K562 (cell line): ENCODE results near the gene AQP2. TPM values are rescaled to one million over a fixed set of nuclear protein-coding genes. Genes with fewer than 3 reads are reported as not detected.

Experiments used
- ATAC-seq: fragments of 200-7000 bp; cut with Tn5 transposase; 3 replicates; pipeline ENCODE4 v1.9.1; 2020; ENCODE audit warnings: moderate library complexity
- BruUV-seq: library from RNA; stranded (reverse); fragments of 400-500 nt; replicated peaks from 2 replicates; lab custom pipeline; 2021; lab: Mats Ljungman, UMichigan
- CTCF ChIA-PET: fragments of 300-600 bp; formaldehyde crosslinking; extraction: SDS; loops from one replicate; lab custom pipeline; 2021; ENCODE audit warnings: low intra/inter-chr PET ratio; lab: Yijun Ruan, JAX
- POLR2A ChIA-PET: fragments of 300-600, 350-650 bp; sonication (Branson Sonifier 250); formaldehyde crosslinking; extraction: SDS; loops from one replicate; lab custom pipeline; 2021; ENCODE audit warnings: antibody characterized with exemption, inconsistent platforms; lab: Yijun Ruan, JAX
- DNase-seq, 4 experiments: peaks; one replicate each; pipeline versions ENCODE4 v3.0.0 to v3.0.0-alpha.2; 2011 to 2018; ENCODE audit warnings: low spot score in 3 of 4, mixed read lengths in 3 of 4; ENCODE audit errors: extremely low read depth in 1 of 4
- FAIRE-seq: peaks from 2 replicates; lab custom pipeline; 2011; peaks lifted over from hg19 to GRCh38; lab: Jason Lieb, UNC
- H2AFZ ChIP-seq: 2 replicates; pipeline ENCODE4 v1.6.0; 2011; ENCODE audit warnings: low read depth, low read length, control low read depth, inconsistent platforms
- H3K27ac ChIP-seq: fragments of 200-600 bp; 3 replicates; pipeline ENCODE4 v1.8.0; 2011; ENCODE audit warnings: low read depth, mild to moderate bottlenecking, control low read depth, inconsistent platforms, low read length, moderate library complexity, mixed read lengths; ENCODE audit errors: extremely low read depth
- H3K27me3 ChIP-seq, 2 experiments: fragments of 300-600 bp in 1 of 2; 2 replicates in 1 of 2; 3 replicates in 1 of 2; pipeline versions ENCODE4 v1.6.0 to v1.8.0; 2011; ENCODE audit warnings: inconsistent platforms in 2 of 2, low read length in 2 of 2, mild to moderate bottlenecking in 1 of 2, mixed read lengths in 1 of 2, moderate library complexity in 1 of 2; ENCODE audit not compliant: control insufficient read depth in 2 of 2, insufficient read depth in 2 of 2
- H3K36me3 ChIP-seq: fragments of 300-600 bp; 3 replicates; pipeline ENCODE4 v1.8.0; 2011; ENCODE audit warnings: mild to moderate bottlenecking, low read length, inconsistent platforms; ENCODE audit not compliant: control insufficient read depth, insufficient read depth
- H3K4me1 ChIP-seq, 2 experiments: fragments of 200-600 bp in 1 of 2; replicated peaks in 1 of 2; 2 replicates in 1 of 2; 3 replicates in 1 of 2; pipeline versions ENCODE4 v1.5.1 to v1.8.0; 2011; ENCODE audit warnings: inconsistent platforms in 2 of 2, low read length in 2 of 2, mild to moderate bottlenecking in 1 of 2, mixed read lengths in 1 of 2, moderate library complexity in 1 of 2; ENCODE audit not compliant: control insufficient read depth in 2 of 2, insufficient read depth in 2 of 2
- H3K4me2 ChIP-seq: 2 replicates; pipeline ENCODE4 v1.6.1; 2011; ENCODE audit warnings: low read length, control low read depth, inconsistent platforms, mixed read lengths; ENCODE audit not compliant: insufficient read depth
- H3K4me3 ChIP-seq: fragments of 200-600 bp; sonication (generic), shearing (Covaris generic); 2 replicates; pipeline ENCODE4 v1.5.1; 2016; ENCODE audit warnings: control low read depth, inconsistent platforms
- H3K79me2 ChIP-seq: fragments of 200-600 bp; 3 replicates; pipeline ENCODE4 v1.8.0; 2011; ENCODE audit warnings: low read length, inconsistent platforms; ENCODE audit not compliant: control insufficient read depth, insufficient read depth
- H3K9ac ChIP-seq, 2 experiments: 2 replicates each; pipeline versions ENCODE4 v1.6.0 to v1.6.1; 2011; ENCODE audit warnings: low read depth in 2 of 2, low read length in 2 of 2, control low read depth in 1 of 2, inconsistent platforms in 1 of 2, mild to moderate bottlenecking in 1 of 2, mixed read lengths in 1 of 2; ENCODE audit not compliant: insufficient read depth in 1 of 2
- H3K9me1 ChIP-seq: one replicate; pipeline ENCODE4 v1.6.0; 2011; ENCODE audit warnings: inconsistent platforms, mild to moderate bottlenecking, low read length, moderate library complexity; ENCODE audit not compliant: control insufficient read depth, insufficient read depth
- H3K9me3 ChIP-seq: replicated peaks from 2 replicates; pipeline ENCODE4 v1.5.1; 2011; ENCODE audit warnings: low read depth, low read length, inconsistent platforms; ENCODE audit not compliant: control insufficient read depth, insufficient read depth
- H4K20me1 ChIP-seq: replicated peaks from 2 replicates; pipeline ENCODE4 v1.6.1; 2011; ENCODE audit warnings: low read length, inconsistent platforms, mixed read lengths; ENCODE audit not compliant: control insufficient read depth, insufficient read depth
- CCNT2 ChIP-seq: IDR thresholded peaks from 2 replicates; pipeline ENCODE4 v1.6.1; 2011; ENCODE audit warnings: borderline replicate concordance, low read depth, mild to moderate bottlenecking, moderate library complexity, mixed read lengths, low read length; ENCODE audit not compliant: insufficient read length; ENCODE audit errors: extremely low read depth
- CTCF ChIP-seq, 3 experiments: IDR thresholded peaks in 2 of 3; conservative IDR thresholded peaks in 1 of 3; 2 replicates each; pipeline ENCODE4 v1.5.1; 2011 to 2012; ENCODE audit warnings: low read length in 3 of 3, mild to moderate bottlenecking in 3 of 3, control low read depth in 2 of 3, improper control_type of control experiment in 1 of 3, inconsistent platforms in 1 of 3, low read depth in 1 of 3, mixed read lengths in 1 of 3, moderate library complexity in 1 of 3; ENCODE audit not compliant: insufficient read depth in 2 of 3
- KLF10 ChIP-seq: fragments of 250-450 bp; sonication (Bioruptor Pico); IDR thresholded peaks from 2 replicates; pipeline ENCODE4 v1.6.1; 2021; ENCODE audit warnings: matching md5 sums
- PRPF4 ChIP-seq: fragments of 200-400 bp; formaldehyde crosslinking; IDR thresholded peaks from one replicate; pipeline ENCODE4 v1.6.1; 2017; ENCODE audit warnings: low read length, low read depth, mild to moderate bottlenecking; ENCODE audit not compliant: insufficient read depth, poor library complexity, severe bottlenecking
- TAF15 ChIP-seq: fragments of 200-400 bp; formaldehyde crosslinking; IDR thresholded peaks from 2 replicates; pipeline ENCODE4 v1.6.1; 2017; ENCODE audit warnings: mild to moderate bottlenecking, low read depth, low read length, moderate library complexity
- ZNF217 ChIP-seq: sonication (generic); formaldehyde crosslinking; IDR thresholded peaks from 2 replicates; pipeline ENCODE4 v1.8.0; 2022; ENCODE audit warnings: mild to moderate bottlenecking, missing genetic modification reagents
- ZNF384 ChIP-seq: IDR thresholded peaks from 2 replicates; pipeline ENCODE4 v1.6.1; 2012; ENCODE audit warnings: low read depth, low read length, improper control_type of control experiment
- WGBS: fragments of 100-300 bp; shearing (Covaris generic); methylation state at CpG from one replicate; pipeline ENCODE4 v1.1.6; 2016; ENCODE audit warnings: low coverage, mixed read lengths; ENCODE audit not compliant: insufficient coverage; ENCODE audit errors: missing lambda C conversion rate; 5-methylcytosine and 5-hydroxymethylcytosine counted together
- in situ Hi-C: fragments of 300-500 bp; cut with MboI; formaldehyde crosslinking; loops from 4 replicates; pipeline ENCODE4 v1.15.0; 2018; ENCODE audit warnings: inconsistent platforms, mixed read lengths
- intact Hi-C: fragments of 100-400 bp; cut with micrococcal nuclease; formaldehyde crosslinking; loops from 2 replicates; pipeline ENCODE4 v1.14.2; 2022
- polyA plus RNA-seq, 8 experiments: library from polyadenylated mRNA; depleted of rRNA in 4 of 8; stranded (reverse) in 5 of 8; unstranded in 3 of 8; fragments of >200 nt; fragmentation: Nextera tagmentation in 2 of 8; fragmentation: Illumina TruSeq in 1 of 8; extraction: Ambion mirVana in 2 of 8; extraction: Trizol in 1 of 8; gene quantifications; 2 replicates each; pipeline versions ENCODE4 v1.2.1 to v1.2.3, GENCODE V29; 2011 to 2014; ENCODE audit warnings: inconsistent platforms in 1 of 8, missing spikeins in 1 of 8
- total RNA-seq, 7 experiments: library from RNA; depleted of rRNA in 6 of 7; stranded (reverse); fragments of >200 nt in 6 of 7; fragmentation: Illumina TruSeq in 2 of 7; extraction: Trizol in 2 of 7; gene quantifications; 2 replicates each; pipeline versions ENCODE4 v1.2.1 to v1.2.3, GENCODE V29; 2011 to 2021; ENCODE audit warnings: low replicate concordance in 1 of 7

The AQP2 gene
- total and polyA plus RNA-seq, 9 of the 15 experiments (the other 6 are each of a cell fraction or from before 2014, with no cell fraction given) = not detected

DNA sequence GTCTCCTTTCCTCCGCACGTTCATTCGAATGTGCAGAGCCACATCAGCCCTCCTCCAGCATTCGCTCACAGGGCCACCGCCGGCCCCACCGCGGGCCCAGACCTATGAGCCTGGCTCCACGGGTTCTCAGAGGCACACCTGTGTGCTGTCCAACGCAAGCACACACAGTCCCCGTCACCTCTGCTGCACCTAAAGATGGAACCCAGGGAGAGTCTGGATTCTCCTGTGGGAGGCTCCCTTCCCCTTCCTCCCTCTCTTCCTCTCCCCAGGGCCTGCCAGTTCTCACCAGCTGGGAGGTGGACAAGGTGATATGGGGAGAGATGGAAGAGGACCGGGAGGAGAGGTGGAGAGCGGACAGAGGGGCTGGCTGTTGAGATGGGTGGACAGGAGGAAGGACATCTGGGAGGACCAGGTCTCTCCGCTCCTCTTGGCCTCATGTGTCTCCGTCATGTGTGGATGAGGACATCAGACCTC, 17.3 kb downstream of the AQP2 start (continued):
- no peak for TF ChIP-seq KLF10
- no peak for TF ChIP-seq ZNF217 (CRISPR knock-in tag)
- TF ChIP-seq ZNF384 = no peak
- TF ChIP-seq CCNT2 = no peak

DNA sequence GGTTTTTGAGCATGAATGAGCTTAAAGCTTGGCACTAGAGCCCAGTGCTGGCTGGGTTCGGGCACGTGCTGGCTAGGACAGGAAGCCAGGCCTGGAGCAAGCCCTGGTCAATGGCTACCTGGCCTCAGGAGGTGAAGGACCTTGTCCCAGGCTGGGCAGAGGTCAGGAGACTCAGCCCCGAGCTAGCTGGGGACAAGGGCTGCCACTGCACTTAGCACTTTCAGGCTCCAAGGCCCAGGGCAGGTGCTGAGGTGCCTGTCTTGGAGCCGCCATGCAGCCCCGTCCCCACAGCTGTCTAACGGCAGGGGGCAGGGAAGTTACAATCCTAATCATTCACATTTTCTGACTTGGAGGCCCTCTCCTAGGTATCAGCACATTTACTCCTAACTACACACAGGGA, 17.9 kb downstream of the AQP2 start:
- intact Hi-C loops = no loop called here

More for the DNA sequence above, 17.9 kb downstream of the AQP2 start:
- Histone ChIP-seq H3K9me3 (no peaks in the 10 kb centered on the region), H3K4me2 (no peak overlapping the region), H3K4me1 (peaks cover 12 to 34% of the 10 kb centered on the region in 2 experiments; a peak in 4 of 5 replicates), H2AFZ (no peak overlapping the region), H3K27ac (no peak overlapping the region), H4K20me1 (peaks cover 16% of the 10 kb centered on the region; the same call in 1 of the 2 replicates), H3K79me2 (no peaks in the 10 kb centered on the region), H3K9me1 (no peaks in the 10 kb centered on the region), H3K36me3 (no peaks in the 10 kb centered on the region), H3K27me3 (peaks cover 28 to 77% of the 10 kb centered on the region in 2 experiments; a peak in 4 of 5 replicates), H3K9ac (0 out of 4 replicates have a peak overlapping the region, but pooled peaks of 1 of the 2 experiments have one; percentile 10), H3K4me3 (no peak overlapping the region)
- ChIA-PET CTCF (interaction anchor here (0.5 to 5.4 kb wide), 6 partner anchors 16 to 207 kb away, joined by 3 to 43 read pairs (median 16); no protein-coding TSS in a partner anchor), POLR2A (interaction anchor here (0.5 to 2.1 kb wide), 6 partner anchors 14 to 115 kb away, joined by 3 to 11 read pairs (median 4); no protein-coding TSS in a partner anchor)
- in situ Hi-C loops = loop anchor here (5.0 kb wide), 1 partner anchor 199 kb away; the partner anchor contains the start of gene CERS5
- no TSS peak for BruUV-seq
- DNase-seq (no peak), ATAC-seq (no peak), FAIRE-seq (no peak)
- 28% methylated on average over 6 of the region's 6 CpGs for WGBS
- no peak for TF ChIP-seq TAF15
- no peak for TF ChIP-seq PRPF4
- TF ChIP-seq CTCF (IDR thresholded peaks at IDR 0.05 in 2 of 3, conservative IDR thresholded peaks at IDR 0.05 in 1 of 3; ENCODE audit: insufficient read depth in 2 of 3, low read depth in 1 of 3, low read length in 3 of 3) = 0 out of 6 replicates have a peak, but pooled peaks of 1 of the 3 experiments have one; percentile 3
